Testis (tissue), 3 donors: ENCODE data around the gene FAXDC2. TPM values are rescaled to one million over a fixed set of nuclear protein-coding genes. Genes with fewer than 3 reads are reported as not detected.

Source experiments
- DNase-seq: peaks from one replicate; pipeline ENCODE4 v3.0.0-alpha.2; 2019
- H3K27ac ChIP-seq, 2 donors: fragments of 200-600 bp; sonication (generic); one replicate each; pipeline ENCODE4 v1.5.1; 2019
- H3K27me3 ChIP-seq: fragments of 200-600 bp; sonication (generic); one replicate; pipeline ENCODE4 v1.5.1; 2019
- H3K36me3 ChIP-seq: fragments of 200-600 bp; sonication (generic); one replicate; pipeline ENCODE4 v1.5.1; 2017; ENCODE audit warnings: low read depth; ENCODE audit errors: missing control alignments
- H3K4me1 ChIP-seq: fragments of 200-600 bp; sonication (generic); one replicate; pipeline ENCODE4 v1.5.1; 2019
- H3K4me3 ChIP-seq, 2 donors: fragments of 200-600 bp; sonication (generic); one replicate each; pipeline ENCODE4 v1.5.1; 2017 to 2019
- H3K9me3 ChIP-seq: fragments of 200-600 bp; sonication (generic); one replicate; pipeline ENCODE4 v1.5.1; 2017
- CTCF ChIP-seq, 3 experiments: fragments of 450-650 bp in 2 of 3; fragments of 200-600 bp in 1 of 3; sonication (generic) in 1 of 3; IDR thresholded peaks; one replicate each; pipeline ENCODE4 v1.5.1; 2016 to 2019; ENCODE audit warnings: antibody characterized with exemption in 3 of 3, mild to moderate bottlenecking in 2 of 3, moderate library complexity in 1 of 3
- POLR2A ChIP-seq: fragments of 450-650 bp; IDR thresholded peaks from one replicate; pipeline ENCODE4 v1.6.1; 2017; ENCODE audit warnings: antibody characterized with exemption, mild to moderate bottlenecking, moderate library complexity
- WGBS, 2 donors: methylation state at CpG; one replicate each; pipeline ENCODE4 v1.1.5; 2018; 5-methylcytosine and 5-hydroxymethylcytosine counted together
- intact Hi-C: fragments of 100-400 bp; cut with DNase I; formaldehyde crosslinking; loops from one replicate; pipeline ENCODE4 v1.15.1; 2023; ENCODE audit warnings: low total_unique reads
- polyA plus RNA-seq: library from polyadenylated mRNA; stranded (reverse); fragments of 350-450 nt; fragmentation: Illumina TruSeq; extraction: RNeasy Lipid Tissue Mini Kit (QIAGEN cat#74804); gene quantifications from one replicate; pipeline ENCODE4 v1.2.3, GENCODE V29; 2014; ENCODE audit warnings: low read depth, low replicate concordance; ENCODE audit not compliant: insufficient read depth
- total RNA-seq, 2 donors: library from RNA; depleted of rRNA; stranded (reverse); fragments of >200 nt; gene quantifications; one replicate each; pipeline ENCODE4 v1.2.3, GENCODE V29; 2016

The FAXDC2 gene
- total and polyA plus RNA-seq, 3 donors from 2014 or later, result 32.5 to 76.8 (median 54.7) TPM

- intact Hi-C loops, result no loop called here
- no peaks in the 10 kb centered on the region for H3K9me3 ChIP-seq
- no peaks in the 10 kb centered on the region for H3K27me3 ChIP-seq
- WGBS, 2 donors, result 65 to 78% methylated on average over 2 to 4 of the region's 4 CpGs
- H3K27ac ChIP-seq, result peak overlapping the region in 1 of 2 donors; percentile 36
- no peak for TF ChIP-seq POLR2A
- TF ChIP-seq CTCF (IDR thresholded peaks at IDR 0.05), result no peak
- no peak overlapping the region for H3K4me3 ChIP-seq
- no peaks in the 10 kb centered on the region for H3K36me3 ChIP-seq
- peaks cover 33% of the 10 kb centered on the region for H3K4me1 ChIP-seq
- DNase-seq, result no peak
Measured at GRCh38 chr5:154782326-154782725, 68.1 kb downstream of the FAXDC2 start.

GRCh38 chr5:154780128-154780527 lies 70.3 kb downstream of the FAXDC2 start:
- no peak for TF ChIP-seq POLR2A
- no peak for TF ChIP-seq CTCF (IDR thresholded peaks at IDR 0.05)
- Histone ChIP-seq H3K27me3 (no peaks in the 10 kb centered on the region), H3K36me3 (no peaks in the 10 kb centered on the region), H3K4me1 (peaks cover 24% of the 10 kb centered on the region), H3K9me3 (no peaks in the 10 kb centered on the region), H3K4me3 (no peak overlapping the region), H3K27ac (peak overlapping the region in 1 of 2 donors; percentile 23)
- no peak for DNase-seq
- 31 to 41% methylated on average over 1 of the region's 1 CpG for WGBS, 2 donors
- intact Hi-C loops, result no loop called here

- intact Hi-C loops, result no loop called here
- 83 to 90% methylated on average over 4 of the region's 4 CpGs for WGBS, 2 donors
- no peak overlapping the region for H3K27ac ChIP-seq
Measured at GRCh38 chr5:154779105-154779504, 71.3 kb downstream of the FAXDC2 start.

GRCh38 chr5:154778534-154778933 lies 71.9 kb downstream of the FAXDC2 start:
- Histone ChIP-seq H3K27ac (no peak overlapping the region), H3K4me3 (no peak overlapping the region), H3K27me3 (no peaks in the 10 kb centered on the region), H3K36me3 (no peaks in the 10 kb centered on the region), H3K4me1 (peaks cover 27% of the 10 kb centered on the region), H3K9me3 (no peaks in the 10 kb centered on the region)
- WGBS, 2 donors, result 91 to 98% methylated on average over 2 of the region's 2 CpGs
- no peak for DNase-seq
- TF ChIP-seq POLR2A, result no peak
- TF ChIP-seq CTCF (IDR thresholded peaks at IDR 0.05), result no peak
- intact Hi-C loops, result no loop called here

More at GRCh38 chr5:154779105-154779504, 71.3 kb downstream of the FAXDC2 start:
- H3K4me3 ChIP-seq, result no peak overlapping the region
- no peaks in the 10 kb centered on the region for H3K36me3 ChIP-seq
- no peak for DNase-seq
- peaks cover 28% of the 10 kb centered on the region for H3K4me1 ChIP-seq
- H3K9me3 ChIP-seq, result no peaks in the 10 kb centered on the region
- TF ChIP-seq POLR2A (no peak), CTCF (IDR thresholded peaks at IDR 0.05) (no peak)
- H3K27me3 ChIP-seq, result no peaks in the 10 kb centered on the region

- Histone ChIP-seq H3K27ac (no peak overlapping the region), H3K9me3 (no peaks in the 10 kb centered on the region), H3K27me3 (no peaks in the 10 kb centered on the region), H3K4me1 (peaks cover 31% of the 10 kb centered on the region), H3K4me3 (no peak overlapping the region), H3K36me3 (no peaks in the 10 kb centered on the region)
- no peak for DNase-seq
- no peak for TF ChIP-seq POLR2A
- TF ChIP-seq CTCF (IDR thresholded peaks at IDR 0.05), result no peak
- 80 to 83% methylated on average over 1 of the region's 1 CpG for WGBS, 2 donors
- intact Hi-C loops, result no loop called here
Measured at GRCh38 chr5:154776167-154776566, 74.2 kb downstream of the FAXDC2 start.
